ENCODE results near the gene USP6NL. TPM values are rescaled to one million over a fixed set of nuclear protein-coding genes. Genes with fewer than 3 reads are reported as not detected.
A peak's percentile ranks its signal among the peaks of the same experiment; 100 is the strongest.

USP6NL gene
- total RNA-seq, 2 donors from 2014 or later, result 13.5 to 19.3 TPM

DNA sequence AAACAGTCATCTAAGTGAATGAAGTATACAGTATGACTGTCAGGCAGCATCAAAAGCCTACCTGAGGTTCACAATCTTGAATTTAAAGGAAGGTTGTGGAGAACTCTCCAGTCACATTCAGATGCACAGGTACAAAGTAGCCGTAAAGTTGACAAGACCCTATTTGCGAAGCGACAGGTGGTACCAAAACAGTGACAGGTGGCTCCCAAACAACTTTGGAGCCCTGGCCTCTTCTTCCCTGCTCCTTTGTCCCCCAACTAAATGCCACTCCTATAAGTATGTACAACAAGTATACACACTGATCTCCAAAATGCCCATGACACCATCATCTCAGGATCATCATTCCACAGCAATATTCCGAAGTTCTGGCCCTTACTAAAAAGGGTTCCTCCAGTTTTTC, 53.5 kb downstream of the USP6NL start:
- H3K27me3 ChIP-seq, result no peaks in the 10 kb centered on the region
- TF ChIP-seq, protein P1, sequence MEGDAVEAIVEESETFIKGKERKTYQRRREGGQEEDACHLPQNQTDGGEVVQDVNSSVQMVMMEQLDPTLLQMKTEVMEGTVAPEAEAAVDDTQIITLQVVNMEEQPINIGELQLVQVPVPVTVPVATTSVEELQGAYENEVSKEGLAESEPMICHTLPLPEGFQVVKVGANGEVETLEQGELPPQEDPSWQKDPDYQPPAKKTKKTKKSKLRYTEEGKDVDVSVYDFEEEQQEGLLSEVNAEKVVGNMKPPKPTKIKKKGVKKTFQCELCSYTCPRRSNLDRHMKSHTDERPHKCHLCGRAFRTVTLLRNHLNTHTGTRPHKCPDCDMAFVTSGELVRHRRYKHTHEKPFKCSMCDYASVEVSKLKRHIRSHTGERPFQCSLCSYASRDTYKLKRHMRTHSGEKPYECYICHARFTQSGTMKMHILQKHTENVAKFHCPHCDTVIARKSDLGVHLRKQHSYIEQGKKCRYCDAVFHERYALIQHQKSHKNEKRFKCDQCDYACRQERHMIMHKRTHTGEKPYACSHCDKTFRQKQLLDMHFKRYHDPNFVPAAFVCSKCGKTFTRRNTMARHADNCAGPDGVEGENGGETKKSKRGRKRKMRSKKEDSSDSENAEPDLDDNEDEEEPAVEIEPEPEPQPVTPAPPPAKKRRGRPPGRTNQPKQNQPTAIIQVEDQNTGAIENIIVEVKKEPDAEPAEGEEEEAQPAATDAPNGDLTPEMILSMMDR (IDR thresholded peaks at IDR 0.05), result no peak
- no peak for DNase-seq
- H3K9ac ChIP-seq (ENCODE audit: low read depth in 2 of 2, low read length in 2 of 2), result no peak overlapping the region
- intact Hi-C loops (cut with DNase I), result no loop called here
- H3K27ac ChIP-seq, result no peak overlapping the region
- H3K9me3 ChIP-seq, result no peaks in the 10 kb centered on the region
- H3K4me3 ChIP-seq, result no peak overlapping the region
- no peaks in the 10 kb centered on the region for H3K36me3 ChIP-seq
- H3K4me1 ChIP-seq, result no peaks in the 10 kb centered on the region

DNA sequence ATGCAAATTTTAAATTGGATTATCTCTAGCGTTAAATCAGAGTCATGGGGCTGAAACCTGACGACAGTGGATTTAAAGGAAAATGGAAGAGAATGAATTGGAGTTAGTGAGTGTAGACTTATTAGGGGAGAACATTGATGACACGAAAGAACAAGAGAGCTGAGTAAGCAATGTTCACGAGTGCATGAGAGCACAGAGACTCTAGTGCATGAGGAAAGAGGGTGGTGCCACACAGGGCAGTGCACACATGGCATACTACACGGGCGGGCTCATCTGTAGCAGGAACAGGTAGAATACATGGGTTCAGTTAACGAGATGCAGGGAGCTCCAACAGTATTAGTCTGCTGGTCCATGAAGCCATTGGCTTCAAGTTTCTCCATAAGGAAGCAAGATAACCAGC, 53.9 kb downstream of the USP6NL start:
- Histone ChIP-seq H3K9me3 (no peaks in the 10 kb centered on the region), H3K9ac (ENCODE audit: low read depth in 2 of 2, low read length in 2 of 2) (no peak overlapping the region), H3K27ac (no peak overlapping the region), H3K4me1 (no peaks in the 10 kb centered on the region), H3K4me3 (no peak overlapping the region), H3K27me3 (no peaks in the 10 kb centered on the region), H3K36me3 (no peaks in the 10 kb centered on the region)
- DNase-seq, result no peak
- intact Hi-C loops (cut with DNase I), result no loop called here
- TF ChIP-seq, protein P1 (IDR thresholded peaks at IDR 0.05), result no peak

DNA sequence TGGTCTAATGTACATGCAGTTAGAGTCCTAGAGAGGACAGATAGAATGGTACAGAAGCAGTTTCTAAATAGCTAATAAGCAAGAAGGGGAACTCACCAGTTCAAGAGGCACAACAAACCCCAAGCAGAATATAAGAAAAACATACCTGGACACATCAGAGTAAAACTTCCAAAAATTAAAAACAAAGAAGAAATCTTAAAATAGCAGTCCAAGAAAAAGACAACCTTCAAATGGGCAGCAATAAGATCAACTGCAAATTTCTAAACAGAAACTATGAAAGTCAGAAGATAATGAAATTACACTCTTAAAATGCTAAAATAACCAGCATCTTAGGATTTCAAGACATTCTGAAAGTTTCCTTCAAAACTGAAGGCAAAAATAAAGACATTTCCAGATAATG, 55.9 kb downstream of the USP6NL start:
- no peaks in the 10 kb centered on the region for H3K36me3 ChIP-seq
- intact Hi-C loops (cut with DNase I), result no loop called here
- no peak overlapping the region for H3K9ac ChIP-seq (ENCODE audit: low read depth in 2 of 2, low read length in 2 of 2)
- no peaks in the 10 kb centered on the region for H3K27me3 ChIP-seq
- H3K9me3 ChIP-seq, result no peaks in the 10 kb centered on the region
- H3K27ac ChIP-seq, result no peak overlapping the region
- no peak overlapping the region for H3K4me3 ChIP-seq
- TF ChIP-seq, protein P1 (IDR thresholded peaks at IDR 0.05), result no peak
- no peak for DNase-seq
- no peaks in the 10 kb centered on the region for H3K4me1 ChIP-seq

DNA sequence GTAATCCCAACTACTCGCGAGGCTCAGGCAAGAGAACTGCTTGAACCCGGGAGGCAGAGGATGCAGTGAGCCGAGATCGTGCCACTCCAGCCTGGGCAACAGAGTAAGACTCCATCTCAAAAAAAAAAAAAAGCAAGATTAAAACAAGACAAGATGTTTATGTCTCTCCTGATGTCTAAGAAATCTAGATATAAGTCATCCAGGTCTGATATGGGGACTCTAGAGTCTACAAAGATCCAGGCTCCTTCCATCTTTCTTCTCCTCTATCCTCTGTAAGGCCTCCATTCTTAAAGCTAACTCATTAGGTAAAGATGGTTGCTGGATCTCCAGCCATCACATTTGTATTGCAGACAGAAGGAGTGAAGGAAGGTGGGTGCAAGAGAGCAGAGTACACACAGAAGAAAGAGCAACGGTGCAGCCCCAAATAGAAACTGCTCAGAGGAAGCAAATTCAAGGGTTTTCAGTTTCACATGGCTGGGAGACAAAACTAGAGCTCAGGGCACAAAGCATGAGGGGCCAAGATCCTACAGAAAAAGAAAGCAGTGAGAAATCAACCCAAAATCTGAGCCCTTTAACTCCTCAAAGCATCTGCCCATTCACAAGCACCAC, 57.6 kb downstream of the USP6NL start:
- H3K4me3 ChIP-seq, result no peak overlapping the region
- no peaks in the 10 kb centered on the region for H3K9me3 ChIP-seq
- no peaks in the 10 kb centered on the region for H3K4me1 ChIP-seq
- no peak overlapping the region for H3K27ac ChIP-seq
- no peak for DNase-seq
- no peak overlapping the region for H3K9ac ChIP-seq (ENCODE audit: low read depth in 2 of 2, low read length in 2 of 2)
- intact Hi-C loops (cut with DNase I), result no loop called here
- no peaks in the 10 kb centered on the region for H3K36me3 ChIP-seq
- TF ChIP-seq, protein P1 (IDR thresholded peaks at IDR 0.05), result no peak
- H3K27me3 ChIP-seq, result no peaks in the 10 kb centered on the region

DNA sequence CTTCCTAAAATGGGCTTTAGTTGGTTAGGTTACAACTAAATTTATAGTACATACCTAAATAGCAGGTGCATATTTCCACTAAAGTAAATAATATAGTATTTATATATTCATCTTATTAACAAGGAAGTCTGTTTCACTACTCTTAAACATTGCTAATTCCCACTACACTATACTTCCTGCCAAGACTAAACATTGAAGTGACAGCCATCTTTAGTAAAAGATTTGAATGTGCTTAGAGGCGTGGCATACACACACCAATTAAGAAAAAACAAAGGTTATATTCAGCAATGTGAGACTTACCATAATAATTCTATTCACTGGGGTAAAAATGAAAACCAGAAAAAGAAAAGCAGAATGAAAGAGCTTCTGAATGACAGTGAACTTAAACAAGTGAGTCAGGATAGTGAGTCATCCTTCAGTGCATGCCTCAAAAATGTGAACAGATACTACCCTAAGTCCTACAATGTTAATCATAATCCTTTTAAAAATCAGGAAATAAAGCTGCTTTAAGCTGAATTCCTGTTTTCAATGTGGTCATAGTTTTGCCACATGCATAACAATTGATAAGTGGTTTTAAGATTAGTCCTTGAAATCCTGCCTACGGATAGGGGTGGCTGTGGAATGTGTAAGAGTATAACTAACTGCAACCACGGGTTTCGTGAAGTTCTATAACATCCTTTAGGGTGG, 59.4 kb downstream of the USP6NL start:
- intact Hi-C loops (cut with DNase I), result no loop called here
- DNase-seq, result no peak
- no peaks in the 10 kb centered on the region for H3K9me3 ChIP-seq
- no peak overlapping the region for H3K4me3 ChIP-seq
- H3K27ac ChIP-seq, result peak overlapping the region; percentile 19
- H3K36me3 ChIP-seq, result no peaks in the 10 kb centered on the region
- TF ChIP-seq, protein P1 (IDR thresholded peaks at IDR 0.05), result no peak
- H3K27me3 ChIP-seq, result no peaks in the 10 kb centered on the region
- no peaks in the 10 kb centered on the region for H3K4me1 ChIP-seq
- no peak overlapping the region for H3K9ac ChIP-seq (ENCODE audit: low read depth in 2 of 2, low read length in 2 of 2)

All from colonic mucosa (tissue), 4 donors.